ENCODE measurements around the gene TCF7L1.

- TF ChIP-seq CTCF (IDR thresholded peaks at IDR 0.05; ENCODE audit: low read depth, low read length, poor library complexity, severe bottlenecking) (no peak), EZH2phosphoT487 (IDR thresholded peaks at IDR 0.05; ENCODE audit: borderline replicate concordance, low read length) (no peak)
These were observed 155.1 kb downstream of the TCF7L1 start for GRCh38 chr2:85288244-85288725.
